SKM-1 treated with dmso at 0.1 percent for 144 hours (cell line): ENCODE results near the gene LACTB.

Source experiments
- DNase-seq: peaks from one replicate; lab custom pipeline; 2025; ENCODE audit not compliant: unreplicated experiment; lab: John Stamatoyannopoulos, UW

LACTB gene, protein sequence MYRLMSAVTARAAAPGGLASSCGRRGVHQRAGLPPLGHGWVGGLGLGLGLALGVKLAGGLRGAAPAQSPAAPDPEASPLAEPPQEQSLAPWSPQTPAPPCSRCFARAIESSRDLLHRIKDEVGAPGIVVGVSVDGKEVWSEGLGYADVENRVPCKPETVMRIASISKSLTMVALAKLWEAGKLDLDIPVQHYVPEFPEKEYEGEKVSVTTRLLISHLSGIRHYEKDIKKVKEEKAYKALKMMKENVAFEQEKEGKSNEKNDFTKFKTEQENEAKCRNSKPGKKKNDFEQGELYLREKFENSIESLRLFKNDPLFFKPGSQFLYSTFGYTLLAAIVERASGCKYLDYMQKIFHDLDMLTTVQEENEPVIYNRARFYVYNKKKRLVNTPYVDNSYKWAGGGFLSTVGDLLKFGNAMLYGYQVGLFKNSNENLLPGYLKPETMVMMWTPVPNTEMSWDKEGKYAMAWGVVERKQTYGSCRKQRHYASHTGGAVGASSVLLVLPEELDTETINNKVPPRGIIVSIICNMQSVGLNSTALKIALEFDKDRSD

DNA sequence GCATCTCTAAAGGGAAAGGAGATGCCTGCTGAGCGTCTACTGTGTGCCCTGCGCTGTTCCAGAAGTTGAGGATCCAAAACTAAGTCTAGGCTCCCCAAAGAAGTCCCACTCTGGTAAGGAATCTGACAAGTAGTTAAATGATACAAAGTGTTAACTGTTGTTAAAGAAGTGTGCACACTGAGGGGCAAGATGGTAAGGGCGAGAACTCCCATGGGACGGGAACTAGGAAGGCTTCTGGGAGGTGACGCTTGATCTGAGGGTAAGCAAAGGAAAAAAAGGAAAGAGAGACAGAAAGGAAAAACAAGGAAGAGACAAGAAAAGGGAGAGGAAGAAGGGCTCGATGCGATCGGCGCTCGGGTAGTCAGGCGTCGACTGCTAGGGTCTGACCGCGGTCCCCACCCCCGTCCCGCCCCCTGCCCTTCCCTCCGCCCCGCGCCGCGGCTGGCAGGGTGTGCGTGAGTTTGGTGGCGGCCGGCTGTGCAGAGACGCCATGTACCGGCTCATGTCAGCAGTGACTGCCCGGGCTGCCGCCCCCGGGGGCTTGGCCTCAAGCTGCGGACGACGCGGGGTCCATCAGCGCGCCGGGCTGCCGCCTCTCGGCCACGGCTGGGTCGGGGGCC lies at the start of gene LACTB:
Gene LACTB (plus strand): TSS at position 480 of the 620 bp plus-strand sequence. CDS start 11 bp downstream, at position 491.
- DNase-seq: peak; percentile 76

DNA sequence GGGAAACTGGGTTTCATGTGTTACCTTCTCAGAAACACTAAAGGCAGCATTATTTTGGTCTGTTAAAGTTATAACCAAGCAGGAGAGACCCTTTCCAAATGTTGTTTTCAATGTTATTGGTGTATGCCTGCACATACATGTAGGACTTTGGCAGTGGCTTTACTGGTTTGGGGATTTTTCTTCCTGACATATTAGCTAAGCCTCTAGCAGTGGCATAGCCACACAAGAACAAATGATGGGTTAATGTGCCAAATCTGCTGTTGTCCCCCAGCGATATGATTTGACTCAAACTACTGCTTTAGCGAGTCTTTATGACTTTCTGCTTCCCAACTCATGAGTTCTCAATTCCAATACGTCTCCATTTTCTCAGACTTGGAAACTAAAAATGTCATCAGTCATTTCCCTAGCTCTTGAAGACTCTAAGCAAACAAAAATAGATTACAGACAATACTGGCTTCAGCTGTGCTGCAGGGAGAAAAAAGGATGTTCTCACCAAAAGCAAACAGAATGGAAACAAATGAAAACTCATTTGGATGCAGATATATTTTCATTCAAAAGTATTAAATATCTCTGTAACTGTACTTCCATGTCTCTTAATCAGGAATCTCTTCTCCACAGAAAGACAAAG lies 49.5 kb upstream of the LACTB start:
- no peak for DNase-seq

DNA sequence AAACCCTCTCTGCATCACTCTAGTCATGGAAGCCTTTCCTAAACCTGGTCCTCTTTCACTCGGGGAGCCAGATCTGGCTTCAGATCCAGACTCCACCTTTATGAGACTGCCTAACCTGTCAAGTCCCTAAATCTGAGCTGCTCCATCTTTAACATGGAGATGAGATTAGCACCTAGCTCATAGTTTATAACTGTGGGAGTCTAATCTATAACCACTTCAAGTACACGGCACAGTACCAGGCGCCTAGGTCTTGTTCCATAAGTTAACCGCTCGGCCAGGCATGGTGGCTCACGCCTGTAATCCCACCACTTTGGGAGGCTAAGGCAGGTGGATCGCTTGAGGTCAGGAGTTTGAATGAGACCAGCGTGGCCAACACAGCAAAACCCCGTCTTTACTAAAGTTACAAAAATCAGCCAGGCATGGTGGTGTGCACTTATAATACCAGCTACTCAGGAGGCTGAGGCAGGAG lies 48.8 kb upstream of the LACTB start:
- DNase-seq: no peak

DNA sequence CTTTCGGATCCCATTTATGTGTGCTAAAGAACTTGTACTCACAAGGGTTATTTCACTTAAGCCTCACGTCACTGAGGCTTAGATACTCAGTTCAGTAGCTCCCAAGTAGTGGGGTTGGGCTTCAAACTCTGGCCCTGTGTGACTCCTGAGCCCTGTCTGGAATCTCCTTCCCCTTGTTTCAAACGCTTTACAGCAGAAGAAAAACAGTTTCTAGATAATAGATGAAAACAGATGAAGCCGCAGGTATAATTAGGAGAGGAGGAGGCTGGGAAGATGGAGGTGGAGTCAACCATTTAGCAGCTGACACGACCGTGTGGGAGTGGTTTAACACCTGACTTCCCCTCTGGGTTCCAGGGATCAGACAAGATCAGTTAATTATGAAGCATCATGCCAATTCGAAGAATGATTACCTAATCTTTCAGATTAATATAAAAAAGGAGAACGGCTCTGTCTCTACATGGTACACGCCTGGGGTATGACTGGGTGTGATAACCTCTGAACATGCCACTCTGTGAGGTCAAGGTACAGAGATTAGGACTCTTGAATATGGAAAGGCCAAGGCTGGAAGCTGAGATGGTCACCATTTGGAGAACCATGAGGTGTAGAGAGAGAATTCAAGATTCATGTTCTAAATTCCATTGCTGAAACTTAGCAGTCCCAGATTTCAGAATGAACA lies 48.0 kb upstream of the LACTB start:
- DNase-seq: no peak

DNA sequence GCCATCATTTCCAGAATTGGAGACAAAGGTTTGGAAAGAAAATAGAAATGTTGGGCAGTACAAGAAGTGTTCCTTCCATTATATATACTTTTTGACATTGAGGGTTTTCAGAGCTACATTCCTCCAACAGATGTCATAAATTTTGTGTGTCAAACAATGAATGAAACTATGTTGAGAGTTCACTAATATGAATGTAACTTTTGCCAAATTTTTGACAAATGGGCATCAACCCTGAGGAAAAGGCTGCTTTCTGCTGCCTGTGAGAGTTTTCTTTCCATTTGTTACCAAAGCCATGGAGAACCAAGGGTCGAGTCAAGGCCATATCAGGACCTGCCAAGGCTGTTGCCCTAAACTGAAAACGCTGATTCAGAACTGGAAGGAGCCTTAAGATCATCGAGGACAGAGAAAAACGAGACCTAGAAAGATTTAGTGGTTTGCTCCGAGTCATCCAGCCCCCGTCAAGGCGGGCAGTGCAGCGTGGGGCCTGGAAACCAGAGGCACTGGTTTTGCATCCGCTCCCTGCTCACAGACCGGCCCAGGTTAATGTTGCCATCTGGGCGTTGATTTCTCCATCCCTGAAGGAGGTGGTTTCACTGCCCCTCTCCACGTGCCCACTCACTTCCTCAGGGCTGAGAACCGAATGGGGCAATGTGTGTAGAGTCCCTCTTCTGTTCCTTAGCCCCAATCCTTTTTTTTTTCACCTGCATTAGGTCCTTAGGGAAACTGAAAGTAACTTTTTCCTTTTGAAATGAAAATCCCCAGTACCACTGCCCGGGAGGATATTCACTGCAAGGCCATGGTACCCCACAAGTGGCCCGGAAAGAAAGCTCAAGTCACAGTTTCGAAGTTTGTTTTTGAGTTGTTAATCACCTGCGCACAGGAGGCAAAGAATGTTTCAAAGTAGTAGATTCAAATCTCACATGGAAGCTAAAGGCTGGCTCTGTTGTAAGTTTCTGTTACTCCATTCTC lies 46.4 kb upstream of the LACTB start:
- no peak for DNase-seq

DNA sequence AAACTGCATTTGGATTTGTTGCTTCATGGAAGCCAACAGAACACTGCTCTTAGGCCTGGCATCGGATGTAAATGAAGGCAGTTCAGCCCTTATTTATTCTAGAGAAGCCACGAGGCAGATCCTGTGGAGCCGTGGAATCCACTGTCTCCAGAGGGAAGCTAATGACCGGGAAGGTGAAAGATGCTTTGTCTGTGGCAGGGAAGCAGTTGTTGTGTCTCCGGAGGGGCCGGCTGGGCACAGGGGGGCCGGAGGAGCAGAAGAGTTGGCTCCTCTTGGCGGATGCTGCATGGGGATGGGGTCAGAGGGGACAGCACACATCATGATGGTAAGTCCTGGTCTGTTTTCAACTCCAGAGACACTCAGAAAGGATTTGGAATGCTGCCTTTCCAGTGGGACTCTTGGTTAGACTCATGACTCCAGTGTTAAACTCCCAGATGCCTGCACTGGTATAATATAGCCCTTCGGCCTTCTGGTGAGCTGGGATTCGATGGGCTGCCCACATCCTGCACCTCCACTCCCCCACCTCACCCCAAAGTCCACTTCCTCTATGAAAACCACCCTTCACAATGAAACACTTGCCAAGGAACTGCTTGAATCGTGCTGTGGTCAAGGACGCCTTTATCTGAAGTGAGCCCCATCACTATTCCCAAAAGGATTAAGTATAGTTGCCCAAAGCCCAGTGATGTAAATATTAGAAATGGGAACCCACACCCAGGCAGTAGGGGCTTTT lies 45.5 kb upstream of the LACTB start:
- no peak for DNase-seq

DNA sequence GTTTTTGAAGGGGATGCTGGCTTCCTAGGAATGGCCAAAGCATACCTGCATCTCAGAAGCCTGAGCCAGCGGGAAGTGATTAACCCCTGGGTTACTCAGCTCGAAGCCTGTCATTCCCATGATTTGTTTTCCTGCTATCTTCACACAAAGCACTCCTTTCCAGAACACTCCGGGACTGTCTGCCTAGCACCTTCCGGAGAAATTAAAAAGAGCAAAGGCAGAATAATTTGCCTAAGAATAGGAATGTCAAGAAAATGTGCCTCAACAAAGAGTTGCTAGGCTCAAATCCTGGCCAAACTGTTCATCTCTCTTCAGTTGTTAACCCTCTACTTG lies 45.0 kb upstream of the LACTB start:
- no peak for DNase-seq

DNA sequence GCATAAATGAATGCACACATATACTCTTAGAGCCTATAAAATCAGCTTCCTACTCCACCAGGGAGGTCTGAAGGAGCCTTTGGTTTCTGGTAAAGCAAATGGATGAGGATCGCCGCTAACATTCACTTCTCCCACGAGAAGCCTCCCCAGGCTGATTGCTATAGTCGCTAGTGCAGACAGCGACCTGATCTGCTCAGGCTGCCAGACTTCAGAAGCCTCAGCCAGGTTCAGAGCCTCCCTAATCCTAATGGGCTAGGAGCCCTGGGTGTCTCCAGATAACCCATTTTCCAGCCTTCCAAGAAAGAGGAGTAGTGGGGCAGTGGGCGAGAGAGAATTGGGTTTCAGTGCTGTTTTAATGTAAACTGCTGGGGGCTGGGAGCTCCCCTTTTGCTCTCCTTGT lies 43.7 kb upstream of the LACTB start:
- DNase-seq: no peak

DNA sequence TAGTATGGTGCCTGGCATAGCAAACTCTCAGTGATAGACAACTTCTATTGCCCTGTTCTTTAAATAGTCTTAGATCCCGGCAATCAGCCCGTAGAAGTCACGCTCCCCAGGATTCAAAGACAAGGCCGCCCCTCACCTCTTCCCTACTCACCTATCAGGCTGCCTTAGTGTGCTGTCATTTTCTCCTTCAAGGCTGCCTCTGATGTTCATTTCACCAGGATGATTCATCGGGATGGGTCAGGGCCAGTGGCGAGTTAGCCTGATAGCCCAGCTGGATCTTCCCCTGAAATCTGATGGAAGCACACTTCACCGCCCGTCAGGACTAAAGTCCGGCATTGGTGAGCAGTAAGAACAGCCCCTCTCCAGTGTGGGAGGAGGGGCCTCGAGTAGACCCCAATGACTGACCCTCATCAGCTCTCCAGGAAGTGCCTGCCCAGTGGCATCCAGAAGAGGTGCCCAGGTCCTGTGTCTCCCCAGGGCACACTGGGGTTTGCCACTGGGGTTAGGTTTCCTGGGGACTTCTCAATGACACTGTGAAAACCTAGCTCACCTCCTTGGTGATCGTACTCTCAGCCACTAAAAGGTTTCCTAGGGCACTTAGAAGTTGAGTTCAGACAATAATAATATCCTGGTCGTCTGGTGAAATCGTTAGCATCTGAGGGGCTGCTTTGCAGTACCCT lies 41.6 kb upstream of the LACTB start:
- no peak for DNase-seq

DNA sequence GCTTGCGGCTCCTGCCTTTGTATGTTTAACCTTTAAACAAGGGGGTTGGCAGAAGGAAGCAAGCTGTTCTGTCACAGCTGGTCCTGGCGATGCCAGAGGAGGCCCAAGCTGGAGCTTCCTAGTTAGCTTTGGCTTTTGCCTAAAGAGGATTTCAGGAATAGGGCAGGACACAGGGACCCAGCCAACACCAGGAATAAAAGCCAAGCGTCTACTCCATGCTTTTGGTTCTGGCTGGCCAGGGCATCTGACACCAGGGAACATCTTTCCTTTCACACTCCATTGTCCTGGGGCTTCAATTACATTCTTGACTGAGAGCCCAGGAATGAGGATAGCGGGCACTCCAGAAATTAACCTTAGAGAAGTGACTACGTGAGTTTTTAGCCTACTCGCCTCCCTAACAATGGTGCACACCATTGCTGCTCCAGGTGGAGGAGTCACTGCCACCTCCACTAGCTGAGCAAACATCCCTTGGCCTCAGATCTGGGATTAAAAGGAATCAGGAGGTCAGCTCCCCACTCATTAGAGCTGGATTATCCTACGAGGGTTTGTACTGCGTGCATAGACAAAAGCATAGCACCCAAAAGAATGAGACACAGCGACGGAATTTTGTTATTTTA lies 40.9 kb upstream of the LACTB start:
- DNase-seq: no peak

DNA sequence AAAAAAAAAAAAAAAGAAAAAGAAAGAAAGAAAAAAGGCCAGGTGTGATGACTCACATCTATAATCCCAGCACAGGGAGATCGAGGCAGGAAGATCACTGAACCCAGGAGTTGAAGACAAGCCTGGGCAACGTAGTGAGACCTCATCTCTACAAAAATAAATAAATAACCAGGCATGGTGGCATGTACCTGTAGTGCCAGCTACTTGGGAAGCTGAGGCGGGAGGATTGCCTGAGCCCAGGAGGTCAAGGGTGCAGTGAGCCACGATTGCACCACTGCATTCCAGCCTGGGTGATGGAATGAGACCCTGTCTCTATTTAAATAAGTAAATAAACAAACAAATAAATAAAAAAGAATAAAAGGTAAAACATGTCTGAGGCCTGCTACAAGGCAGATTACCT lies 39.3 kb upstream of the LACTB start:
- DNase-seq: no peak

DNA sequence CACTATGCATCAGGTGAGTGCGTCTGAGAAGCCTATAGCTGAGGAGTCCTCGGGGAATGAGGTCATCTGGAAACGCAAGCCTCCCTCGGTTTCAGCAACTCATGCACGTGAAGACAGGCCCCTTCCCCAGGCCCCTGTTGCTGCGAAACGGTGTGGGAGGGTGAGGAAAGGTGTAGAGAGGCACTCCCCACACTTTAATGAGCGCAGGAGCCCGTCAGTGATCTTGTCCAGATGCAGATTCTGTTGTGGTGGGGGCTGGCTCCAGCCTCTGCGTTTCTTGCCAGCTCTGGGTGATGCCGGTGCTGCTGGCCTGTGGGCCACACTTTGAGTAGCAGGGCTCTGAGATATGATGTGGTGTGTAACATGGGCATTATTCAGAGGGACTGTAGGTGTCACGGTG lies 38.6 kb upstream of the LACTB start:
- no peak for DNase-seq

DNA sequence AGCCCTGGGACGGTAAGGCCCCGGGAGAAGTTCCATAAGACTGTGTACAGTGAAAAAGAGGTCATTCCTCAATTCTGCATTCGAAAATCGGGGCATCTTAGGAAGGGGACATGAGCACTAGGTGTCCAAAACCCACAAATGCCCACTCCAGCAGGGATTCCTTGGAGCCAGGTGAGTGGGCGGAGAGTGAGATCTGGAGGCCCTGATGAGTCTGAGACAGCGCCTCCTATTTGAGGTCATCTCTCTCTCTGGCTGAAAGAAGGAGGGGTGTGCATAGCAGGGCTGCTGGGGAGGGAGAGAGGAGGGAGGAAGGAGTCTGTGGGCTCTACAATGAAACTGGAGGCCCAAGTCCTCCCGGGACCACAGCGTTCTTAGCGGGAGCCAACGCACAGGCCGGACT lies 38.1 kb upstream of the LACTB start:
- DNase-seq: no peak

DNA sequence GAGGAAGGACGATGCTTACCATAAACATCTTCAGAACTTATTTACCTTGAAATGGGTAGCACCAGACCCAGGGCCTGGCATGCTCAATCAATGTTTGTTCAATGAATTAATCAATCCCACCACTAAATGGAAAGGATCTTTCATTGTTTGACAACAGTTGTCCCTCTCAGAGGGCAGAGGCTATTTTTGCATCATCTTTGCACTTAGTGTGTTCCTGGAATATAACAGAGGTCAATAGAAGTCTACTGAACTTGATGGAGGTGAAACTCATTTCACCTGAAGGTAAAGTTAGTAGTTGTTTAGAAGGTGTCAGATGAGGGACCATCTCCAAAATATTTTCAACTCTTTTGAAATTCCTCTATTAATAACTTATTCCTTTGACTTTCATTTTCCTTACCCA lies 36.9 kb upstream of the LACTB start:
- no peak for DNase-seq

DNA sequence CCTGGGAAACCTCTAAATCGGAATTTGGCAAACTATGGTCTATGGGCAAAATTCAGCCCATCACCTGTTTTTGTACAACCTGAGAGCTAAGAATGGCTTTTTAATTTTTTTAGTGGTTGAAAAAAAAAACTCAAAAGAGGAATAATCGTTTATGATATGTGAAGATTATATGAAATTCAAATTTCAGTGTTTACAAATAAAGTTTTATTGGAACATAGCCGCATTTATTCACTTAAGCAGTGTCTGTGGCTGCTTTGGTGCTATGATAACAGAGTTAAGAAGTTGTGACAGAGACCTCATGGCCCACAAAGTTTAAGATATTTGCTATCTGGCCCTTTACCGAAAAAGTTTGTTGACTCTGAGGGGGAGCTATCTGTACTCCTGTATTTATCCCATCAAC lies 36.4 kb upstream of the LACTB start:
- no peak for DNase-seq

DNA sequence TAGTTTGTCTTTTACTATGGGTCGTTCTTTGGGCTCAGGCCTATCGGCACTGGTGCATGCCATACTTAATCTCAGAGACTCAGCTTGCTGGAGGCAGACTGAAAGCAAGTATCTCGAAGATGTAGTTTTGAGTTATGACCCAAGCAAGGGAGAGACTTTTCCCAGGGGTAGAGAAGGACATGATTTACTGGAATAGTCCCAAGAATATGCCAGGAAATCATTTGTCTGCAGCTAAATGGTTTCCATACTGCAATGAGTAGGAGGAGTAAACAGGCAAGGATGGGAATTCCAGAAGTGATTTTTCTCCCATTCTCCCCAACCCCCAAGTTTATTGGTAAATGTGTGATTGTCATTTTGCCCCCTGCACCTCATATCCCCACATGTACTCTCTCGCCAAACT lies 35.4 kb upstream of the LACTB start:
- DNase-seq: no peak

DNA sequence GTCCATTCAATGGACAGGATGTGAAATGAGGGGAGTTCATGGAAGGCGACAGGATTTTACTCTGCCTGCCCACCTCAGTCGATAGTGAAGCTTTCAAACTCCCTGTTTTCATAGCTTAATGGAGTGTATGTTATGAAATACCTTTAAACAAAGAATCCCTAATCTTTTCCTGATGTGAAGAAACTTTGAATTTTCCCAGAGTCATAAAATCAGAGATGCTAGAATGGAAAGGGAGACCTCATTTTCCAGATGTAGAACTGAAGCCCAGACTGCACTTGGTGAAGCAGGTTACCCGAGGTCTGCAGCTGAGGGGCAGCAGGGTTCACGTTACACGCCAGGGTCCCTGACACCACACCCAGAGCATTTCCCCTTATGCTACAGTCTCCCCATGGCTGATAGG lies 34.7 kb upstream of the LACTB start:
- no peak for DNase-seq

DNA sequence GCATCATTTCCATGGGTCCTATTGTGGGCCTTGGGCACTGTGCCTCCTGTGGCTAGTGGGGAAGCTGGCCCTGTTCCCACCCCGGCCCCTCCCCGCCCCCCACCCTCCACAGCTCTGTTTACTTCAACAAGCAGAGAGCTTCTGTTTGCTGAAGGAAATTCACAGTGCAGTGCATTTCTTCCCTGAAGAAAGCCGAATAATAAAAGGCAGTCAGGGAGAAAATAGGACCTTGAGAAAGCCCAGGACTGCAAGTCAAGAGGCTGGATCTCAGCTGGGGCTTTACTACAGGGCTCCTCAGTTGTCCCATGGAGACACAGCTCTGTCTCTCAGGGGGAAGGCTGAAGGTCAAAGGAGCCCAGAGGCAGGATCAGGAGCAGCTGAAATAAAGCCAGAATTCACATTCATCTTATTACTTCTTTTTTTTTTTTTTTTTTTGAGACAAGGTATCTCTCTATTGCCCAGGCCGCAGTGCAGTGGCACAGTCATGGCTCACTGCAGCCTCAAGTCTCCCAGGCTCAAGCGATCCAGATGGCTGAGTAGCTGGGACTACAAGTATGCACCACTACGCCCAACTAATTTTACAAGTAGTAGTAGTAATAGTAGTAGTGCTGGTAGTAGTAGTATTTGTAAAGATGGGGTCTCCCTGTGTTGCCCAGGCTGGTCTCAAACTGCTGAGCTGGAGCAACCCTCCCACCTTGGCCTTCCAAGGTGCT lies 33.0 kb upstream of the LACTB start:
- DNase-seq: no peak
